HL-60/S4 treated with retinoic acid at 250 ng/mL for 4 days and 3 days (cell line): ENCODE measurements around the gene TAOK3.

Experiments used
- in situ Hi-C: fragments of 300-500 bp; cut with MboI; formaldehyde crosslinking; loops from 2 replicates; pipeline ENCODE4 v1.7.0; 2022; ENCODE audit warnings: low sequenced_read_pairs

Gene TAOK3

GRCh38 chr12:118103601-118104382 lies 268.9 kb downstream of the TAOK3 start, which contains the start of gene VSIG10:
Gene VSIG10, minus strand, starts transcription at chr12:118104011. Its CDS starts 340 bp downstream, at chr12:118103671.
- in situ Hi-C loops: no loop called here

GRCh38 chr12:118103201-118103600 lies 269.5 kb downstream of the TAOK3 start:
- in situ Hi-C loops: no loop called here

GRCh38 chr12:118102609-118103008 lies 270.1 kb downstream of the TAOK3 start:
- in situ Hi-C loops: no loop called here

- in situ Hi-C loops: no loop called here
Observed at GRCh38 chr12:118102070-118102469, 270.6 kb downstream of the TAOK3 start.

- in situ Hi-C loops: no loop called here
Observed at GRCh38 chr12:118101051-118101450, 271.7 kb downstream of the TAOK3 start.
